IPS-11a (cell line): Measurements from ENCODE around the gene MYO1C.
"Not testable (repeated sequence)": the region's sequence is repeated elsewhere in the genome, so short reads cannot be mapped to it uniquely, and the experiment has no call there.

Experiments used
- H3K4me3 ChIP-seq: one replicate; pipeline ENCODE4 v1.5.1; 2013; ENCODE audit warnings: low read depth, low read length, control low read depth

MYO1C gene

GRCh38 chr17:1509290-1509881 lies 16.9 kb upstream of the MYO1C start:
- no peak overlapping the region for H3K4me3 ChIP-seq

GRCh38 chr17:1508709-1509108 lies 16.2 kb upstream of the MYO1C start:
- not testable (repeated sequence) for H3K4me3 ChIP-seq

DNA sequence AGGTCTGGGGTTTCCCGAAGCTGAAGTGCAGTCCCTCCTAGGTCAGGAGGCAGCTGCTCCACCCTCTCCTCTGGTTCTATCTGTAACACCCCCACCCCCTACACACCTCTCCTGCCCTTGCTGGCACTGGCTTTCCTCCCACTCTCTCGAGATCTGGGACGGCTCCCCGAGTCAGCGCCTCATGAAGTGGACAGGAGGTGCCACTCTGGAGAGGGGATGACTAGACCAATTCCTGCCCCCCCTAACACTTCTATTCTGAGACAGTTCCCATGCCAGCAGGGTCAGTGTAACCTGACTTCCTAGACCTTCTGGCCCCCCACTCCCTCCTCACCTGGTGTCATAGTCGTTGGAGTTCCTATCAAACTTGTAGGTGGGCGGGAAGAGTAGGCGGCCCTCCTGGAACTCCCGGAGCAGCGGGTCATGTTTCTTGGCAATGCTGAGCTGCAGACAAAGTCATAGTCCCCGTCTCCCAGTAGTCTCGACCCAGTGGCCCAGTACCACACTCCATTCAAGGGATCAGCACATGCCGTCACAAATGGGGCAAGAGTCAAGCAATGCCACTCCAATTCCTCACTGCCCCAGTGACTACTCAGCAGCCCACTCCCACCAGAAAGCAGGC lies 14.3 kb upstream of the MYO1C start:
- H3K4me3 ChIP-seq = no peak overlapping the region

DNA sequence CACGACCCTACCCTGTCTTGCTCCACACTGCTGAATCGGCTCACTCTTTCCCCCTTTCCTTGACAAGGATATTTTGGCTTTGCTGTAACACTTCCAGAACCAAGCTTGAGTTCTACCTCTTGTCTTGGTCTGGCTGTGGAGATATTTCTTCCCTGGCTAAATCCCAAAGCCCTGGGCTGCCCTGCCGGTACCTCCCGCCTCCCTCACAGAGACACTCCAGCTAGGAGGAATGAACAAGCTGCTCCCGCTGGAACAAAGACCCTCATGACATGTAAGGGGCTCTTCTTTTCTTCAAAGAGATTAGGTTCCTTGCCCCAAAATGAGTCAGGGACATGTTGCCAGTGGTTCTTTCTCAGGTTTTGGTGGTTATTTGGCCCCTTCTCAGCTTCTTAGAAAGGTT lies 13.1 kb upstream of the MYO1C start:
- no peak overlapping the region for H3K4me3 ChIP-seq

DNA sequence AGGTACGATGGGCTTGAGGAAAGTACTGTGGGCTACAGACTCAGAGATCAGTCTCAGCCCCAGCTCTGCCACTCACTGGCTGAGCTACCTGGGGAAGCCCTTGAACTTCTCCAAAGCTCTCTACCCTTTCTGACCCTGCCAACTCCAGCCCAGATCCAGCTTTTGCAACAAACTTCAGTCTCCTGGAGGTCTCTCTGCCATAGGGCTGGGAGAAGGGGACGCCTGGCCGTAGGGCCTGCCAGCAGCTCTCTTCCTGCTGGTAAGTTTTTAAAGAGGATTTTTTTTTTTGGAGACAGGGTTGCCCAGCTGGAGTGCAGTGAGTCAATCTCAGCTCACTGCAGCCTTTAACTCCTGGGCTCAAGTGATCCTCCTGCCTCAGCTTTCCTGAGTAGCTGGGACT lies 12.4 kb upstream of the MYO1C start:
- H3K4me3 ChIP-seq = no peak overlapping the region

DNA sequence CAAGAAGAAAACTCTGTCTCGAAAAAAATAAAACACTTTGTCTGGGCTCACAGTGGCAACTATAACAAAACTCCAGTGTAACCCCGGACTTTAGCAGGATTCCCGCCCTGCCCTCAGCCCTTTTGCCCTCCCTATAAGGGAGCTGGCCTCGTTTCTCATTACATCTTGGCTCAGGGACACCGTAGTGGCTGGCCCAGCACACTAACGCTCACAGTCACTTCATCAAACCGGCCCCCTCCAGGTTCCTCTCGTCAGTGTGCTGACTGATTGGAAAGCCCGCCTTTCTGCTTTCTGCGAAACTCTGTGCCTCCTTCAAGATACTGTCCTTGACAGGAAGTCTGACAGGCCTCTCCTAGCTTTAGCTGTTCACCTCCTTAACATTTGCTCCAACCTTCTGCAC lies 11.2 kb upstream of the MYO1C start:
- no peak overlapping the region for H3K4me3 ChIP-seq

DNA sequence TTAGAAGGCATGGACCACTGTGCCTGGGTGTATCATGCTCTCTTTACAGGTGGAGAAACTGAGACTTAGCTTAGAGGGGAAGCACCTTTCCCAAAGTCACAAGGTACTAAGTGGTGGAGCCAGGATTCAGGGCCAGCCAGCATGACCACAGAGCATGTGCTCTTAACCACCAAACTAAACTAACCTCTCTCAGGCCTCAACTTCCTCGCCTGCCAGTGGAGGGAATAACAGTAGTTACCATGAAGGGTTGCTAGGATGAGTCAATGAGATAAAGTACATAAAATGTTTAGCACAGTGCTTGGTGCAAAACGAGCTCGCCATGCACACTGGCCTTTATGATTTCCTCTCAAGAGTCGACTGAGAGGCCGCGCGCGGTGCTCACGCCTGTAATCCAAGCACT lies 6.4 kb upstream of the MYO1C start:
- H3K4me3 ChIP-seq = no peak overlapping the region

DNA sequence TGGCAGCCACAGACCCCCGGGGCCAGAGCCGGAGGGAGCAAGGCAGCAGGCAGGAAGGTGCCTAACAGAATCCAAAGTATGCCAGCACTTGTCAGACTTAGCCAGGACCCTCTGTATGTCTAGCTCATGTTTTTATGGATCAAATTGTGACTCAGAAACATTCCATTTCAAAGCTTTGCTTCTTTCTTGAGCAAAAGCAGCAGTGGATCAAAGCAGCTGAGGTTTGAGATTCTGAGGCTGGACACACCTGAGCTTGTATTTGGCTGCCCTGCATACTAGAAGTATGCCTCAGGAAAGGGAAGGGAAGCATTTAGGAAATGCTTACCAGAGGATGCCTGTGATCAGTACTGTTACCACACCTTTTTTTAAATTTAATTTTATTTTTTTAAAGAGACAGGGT lies 5.7 kb upstream of the MYO1C start:
- H3K4me3 ChIP-seq = no peak overlapping the region

- H3K4me3 ChIP-seq = no peak overlapping the region
Measured at GRCh38 chr17:1497831-1498230, 5.3 kb upstream of the MYO1C start.

GRCh38 chr17:1496869-1497268 lies 4.4 kb upstream of the MYO1C start:
- H3K4me3 ChIP-seq = no peak overlapping the region

GRCh38 chr17:1495265-1495989 lies 2.9 kb upstream of the MYO1C start:
- H3K4me3 ChIP-seq = no peak overlapping the region

- H3K4me3 ChIP-seq = no peak overlapping the region
Measured at GRCh38 chr17:1494736-1495253, 2.3 kb upstream of the MYO1C start.

- H3K4me3 ChIP-seq = no peak overlapping the region
Measured at GRCh38 chr17:1494203-1494602, 1.7 kb upstream of the MYO1C start.

DNA sequence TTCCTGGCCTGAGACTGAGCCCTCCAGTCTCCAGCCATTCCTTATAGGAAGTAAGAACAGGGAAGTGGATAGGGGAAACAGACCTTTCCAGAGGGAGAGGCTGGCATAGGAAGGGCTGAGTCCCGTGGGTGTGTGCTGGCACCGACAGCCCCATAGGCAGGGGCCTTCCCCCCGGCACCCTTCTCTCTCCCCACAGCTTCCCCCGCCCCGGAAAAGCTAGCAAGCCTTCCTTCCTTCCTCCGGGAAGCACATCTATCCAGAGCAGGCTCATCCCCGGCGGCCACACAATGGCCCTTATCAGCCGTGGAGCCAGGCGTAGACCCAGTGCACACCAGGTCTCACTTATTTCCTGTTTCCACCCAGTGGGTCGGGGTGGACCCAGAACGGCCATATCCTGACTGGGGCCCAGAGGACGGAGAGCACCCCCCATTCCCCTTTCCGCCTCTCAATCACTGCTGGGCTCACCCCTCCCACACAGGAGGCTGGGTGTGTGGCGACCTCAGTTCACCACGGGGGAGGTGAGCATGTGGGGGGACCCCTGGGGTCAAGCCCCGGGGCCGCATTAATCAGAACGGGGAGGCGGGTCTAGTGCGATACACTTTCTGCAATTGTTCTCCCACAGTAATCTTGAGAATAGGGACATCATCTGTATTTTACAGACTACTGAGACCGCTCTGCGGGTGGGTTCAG lies 950 bp upstream of the MYO1C start:
- H3K4me3 ChIP-seq = no peak overlapping the region

DNA sequence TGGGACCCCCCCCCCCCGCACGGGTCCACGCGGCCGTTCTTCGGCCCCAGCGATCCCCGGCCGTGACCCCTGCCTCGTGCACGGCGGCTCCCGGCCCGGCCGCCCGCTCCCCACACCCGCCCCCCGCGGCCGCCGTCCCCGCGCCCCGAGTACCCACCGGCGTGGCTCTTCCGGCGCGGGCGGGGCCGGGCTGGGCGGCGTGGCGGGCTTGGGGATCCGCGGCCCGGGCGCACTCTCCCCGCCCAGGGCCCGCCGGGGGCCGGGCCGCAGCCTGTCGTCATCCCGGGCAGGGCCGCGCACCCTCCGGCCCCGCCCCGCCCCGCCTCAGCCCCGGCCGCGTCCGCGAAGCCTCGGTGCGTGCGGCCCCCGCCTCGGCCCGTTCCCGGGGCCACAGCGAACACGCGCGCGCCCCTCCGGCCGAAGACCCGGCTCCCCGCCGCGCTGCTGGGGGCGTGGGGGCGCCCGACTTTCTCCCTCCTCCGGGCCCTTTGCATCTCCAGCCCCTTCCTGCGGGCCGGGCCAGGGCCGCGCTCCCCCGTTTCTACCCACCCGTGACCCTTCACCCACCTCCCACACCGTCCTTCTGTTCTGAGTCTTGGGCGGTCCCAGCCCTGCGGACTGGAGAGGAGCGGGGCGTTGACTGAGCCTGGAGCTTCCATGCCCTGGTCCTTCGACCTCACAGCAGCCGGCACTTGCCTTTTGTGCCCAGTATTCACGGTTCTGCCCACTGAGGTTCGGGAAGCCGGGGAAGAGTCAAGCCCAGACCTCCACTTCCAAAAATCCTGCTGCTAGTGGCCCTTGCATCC lies 840 bp downstream of the MYO1C start:
- H3K4me3 ChIP-seq = peak overlapping the region; percentile 63

DNA sequence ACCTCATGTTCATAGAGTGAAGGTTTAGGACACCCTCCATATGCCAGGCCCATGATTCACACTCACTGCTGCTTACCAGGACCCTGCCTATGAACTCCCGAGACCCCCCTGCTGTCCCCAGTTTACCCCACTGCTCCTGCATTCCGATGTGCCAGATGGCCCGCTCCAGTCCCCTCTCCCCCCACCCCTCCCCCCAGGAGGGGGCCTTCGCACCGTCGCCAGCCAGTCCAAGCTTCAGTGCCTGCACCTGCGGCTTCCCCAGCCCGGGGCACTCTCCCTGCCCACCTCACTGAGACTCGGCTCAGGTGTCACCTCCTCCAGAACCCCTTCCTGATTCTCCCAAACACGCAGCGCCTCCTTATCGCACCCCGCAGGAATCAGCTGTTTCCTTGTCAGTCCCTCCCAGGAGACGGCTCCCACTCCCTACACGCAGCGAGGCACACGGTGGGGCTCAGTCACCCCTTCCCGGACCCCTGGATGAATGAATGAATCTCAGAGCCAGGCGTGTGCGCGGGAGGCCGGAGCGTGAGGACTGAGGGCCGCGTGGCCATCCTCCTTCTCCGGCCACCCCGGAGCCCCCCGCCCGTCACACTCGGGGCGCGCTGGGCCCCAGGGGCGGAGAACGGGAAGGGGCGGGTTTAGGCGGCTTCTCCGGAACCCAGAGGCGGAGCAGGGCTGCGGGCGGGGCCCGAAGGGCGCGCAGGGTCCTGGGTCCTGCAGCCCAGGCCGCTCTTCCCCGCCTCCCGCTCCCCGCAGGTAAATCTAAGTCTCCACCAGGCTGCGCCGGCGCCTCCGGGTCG lies 1.6 kb downstream of the MYO1C start:
- H3K4me3 ChIP-seq = peak overlapping the region; percentile 63

DNA sequence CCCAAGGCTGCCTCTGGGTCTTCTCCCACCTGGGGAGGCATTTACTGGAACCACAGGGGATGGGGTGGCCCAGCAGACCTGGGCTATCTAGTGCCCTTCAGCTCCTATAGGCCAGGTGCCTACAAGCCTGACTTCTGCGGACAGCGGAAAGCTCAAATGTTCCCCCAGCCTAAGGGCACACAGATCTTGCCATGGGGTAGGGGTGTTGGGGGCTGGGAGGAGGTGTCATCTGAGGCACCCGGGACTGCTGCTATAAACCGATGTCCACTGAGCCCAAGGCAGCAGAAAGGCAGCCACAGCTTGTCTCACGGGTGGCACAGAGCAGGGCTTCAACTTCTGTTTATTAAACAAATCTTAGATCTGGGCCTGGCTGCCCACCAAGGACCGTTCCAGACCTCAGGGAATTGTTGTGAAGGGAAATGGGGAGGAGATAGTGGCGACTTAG lies 3.6 kb downstream of the MYO1C start:
- H3K4me3 ChIP-seq = no peak overlapping the region

GRCh38 chr17:1487939-1488825 lies 4.3 kb downstream of the MYO1C start:
- H3K4me3 ChIP-seq = peak overlapping the region; percentile 37
